Prostate gland (tissue), 2 donors: Measurements from ENCODE around the gene MAPKBP1.

Experiments
- POLR2A ChIP-seq: fragments of 450-650 bp; IDR thresholded peaks from one replicate; pipeline ENCODE4 v1.6.1; 2016; ENCODE audit warnings: antibody characterized with exemption, mild to moderate bottlenecking
- POLR2AphosphoS5 ChIP-seq: sonication (generic); formaldehyde crosslinking; IDR thresholded peaks from one replicate; pipeline ENCODE4 v1.6.1; 2017; ENCODE audit warnings: antibody characterized with exemption
- TF ChIP-seq, protein P1 (sequence below), 4 experiments: fragments of 200-600 bp in 2 of 4; fragments of 450-650 bp in 2 of 4; sonication (generic) in 2 of 4; IDR thresholded peaks; 1 replicate in 3 of 4; 2 replicates in 1 of 4; pipeline ENCODE4 v1.5.1; 2016 to 2019; ENCODE audit warnings: antibody characterized with exemption in 4 of 4, mild to moderate bottlenecking in 2 of 4, moderate library complexity in 2 of 4

DNA sequence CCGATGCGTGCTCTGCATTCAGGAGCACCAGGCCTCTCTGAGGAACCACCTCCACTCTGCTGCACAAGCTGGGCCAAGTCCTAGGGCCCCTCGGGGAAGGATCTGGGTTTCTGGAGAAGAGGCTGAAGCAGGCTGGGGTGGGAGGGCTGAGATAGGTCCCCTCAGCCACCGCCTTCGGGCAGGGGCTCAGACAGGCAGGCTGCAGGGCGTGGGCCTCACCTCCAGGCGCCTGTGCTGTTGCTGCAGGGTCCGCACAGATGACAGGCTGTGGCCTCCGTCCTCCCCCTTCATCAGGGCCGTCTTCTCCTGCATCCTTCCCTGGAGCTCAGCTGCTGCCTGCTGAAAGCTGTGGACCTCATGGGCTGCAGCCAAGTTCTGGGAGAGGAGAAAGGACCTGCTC is 79.5 kb downstream of the MAPKBP1 start:
- TF ChIP-seq, protein P1, sequence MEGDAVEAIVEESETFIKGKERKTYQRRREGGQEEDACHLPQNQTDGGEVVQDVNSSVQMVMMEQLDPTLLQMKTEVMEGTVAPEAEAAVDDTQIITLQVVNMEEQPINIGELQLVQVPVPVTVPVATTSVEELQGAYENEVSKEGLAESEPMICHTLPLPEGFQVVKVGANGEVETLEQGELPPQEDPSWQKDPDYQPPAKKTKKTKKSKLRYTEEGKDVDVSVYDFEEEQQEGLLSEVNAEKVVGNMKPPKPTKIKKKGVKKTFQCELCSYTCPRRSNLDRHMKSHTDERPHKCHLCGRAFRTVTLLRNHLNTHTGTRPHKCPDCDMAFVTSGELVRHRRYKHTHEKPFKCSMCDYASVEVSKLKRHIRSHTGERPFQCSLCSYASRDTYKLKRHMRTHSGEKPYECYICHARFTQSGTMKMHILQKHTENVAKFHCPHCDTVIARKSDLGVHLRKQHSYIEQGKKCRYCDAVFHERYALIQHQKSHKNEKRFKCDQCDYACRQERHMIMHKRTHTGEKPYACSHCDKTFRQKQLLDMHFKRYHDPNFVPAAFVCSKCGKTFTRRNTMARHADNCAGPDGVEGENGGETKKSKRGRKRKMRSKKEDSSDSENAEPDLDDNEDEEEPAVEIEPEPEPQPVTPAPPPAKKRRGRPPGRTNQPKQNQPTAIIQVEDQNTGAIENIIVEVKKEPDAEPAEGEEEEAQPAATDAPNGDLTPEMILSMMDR (IDR thresholded peaks at IDR 0.05), result no peak
- TF ChIP-seq POLR2AphosphoS5 (no peak), POLR2A (no peak)
